ENCODE measurements around the gene SCAPER. TPM values are rescaled to one million over a fixed set of nuclear protein-coding genes. Genes with fewer than 3 reads are reported as not detected.

SCAPER gene
- total RNA-seq, 1 donor: 9.1 TPM

DNA sequence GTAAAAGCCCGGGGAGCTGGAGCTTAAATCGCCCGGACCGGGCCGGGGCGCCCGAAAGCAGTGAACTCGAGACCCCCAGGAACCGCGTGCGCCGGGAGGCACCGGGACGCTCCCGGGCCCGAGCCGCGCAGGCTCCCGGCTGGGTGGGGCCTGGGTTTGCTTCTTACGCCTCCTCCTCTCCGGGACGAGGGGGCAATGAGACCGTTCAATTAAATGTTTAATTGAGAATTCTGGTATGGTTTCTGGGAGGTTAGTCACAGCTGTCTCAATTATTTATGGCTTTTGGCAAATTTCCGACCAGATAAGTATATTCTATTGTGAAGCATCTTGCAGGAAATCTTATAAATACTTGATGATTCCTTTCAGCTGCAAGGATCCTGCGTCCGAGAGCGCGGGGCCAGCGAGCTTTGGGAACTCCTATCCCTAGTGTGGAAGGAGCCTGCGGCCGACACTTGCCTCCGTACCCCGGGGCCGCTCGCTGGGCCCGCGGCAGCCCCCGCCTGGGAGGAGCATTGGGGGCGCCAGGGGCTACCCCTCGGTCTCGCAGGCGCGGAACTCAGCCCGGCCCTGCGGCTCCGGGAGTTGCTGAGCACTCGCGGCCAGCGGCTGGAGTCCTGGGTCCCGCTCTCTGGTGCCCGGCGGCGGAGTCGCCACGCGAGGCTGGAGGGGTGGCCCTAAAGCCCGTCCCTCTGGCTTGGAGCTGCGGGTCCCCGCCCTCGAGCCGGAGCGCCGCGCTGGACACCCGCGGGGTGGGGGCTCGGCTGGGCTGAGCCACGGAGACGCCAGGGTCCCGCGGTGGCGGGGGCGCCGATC, 558.3 kb downstream of the SCAPER start:
- peak; percentile 36 for DNase-seq (ENCODE audit: low read depth)
- H3K4me3 ChIP-seq (ENCODE audit: low read depth, low read length): peak overlapping the region; percentile 31
- TF ChIP-seq, protein P1, sequence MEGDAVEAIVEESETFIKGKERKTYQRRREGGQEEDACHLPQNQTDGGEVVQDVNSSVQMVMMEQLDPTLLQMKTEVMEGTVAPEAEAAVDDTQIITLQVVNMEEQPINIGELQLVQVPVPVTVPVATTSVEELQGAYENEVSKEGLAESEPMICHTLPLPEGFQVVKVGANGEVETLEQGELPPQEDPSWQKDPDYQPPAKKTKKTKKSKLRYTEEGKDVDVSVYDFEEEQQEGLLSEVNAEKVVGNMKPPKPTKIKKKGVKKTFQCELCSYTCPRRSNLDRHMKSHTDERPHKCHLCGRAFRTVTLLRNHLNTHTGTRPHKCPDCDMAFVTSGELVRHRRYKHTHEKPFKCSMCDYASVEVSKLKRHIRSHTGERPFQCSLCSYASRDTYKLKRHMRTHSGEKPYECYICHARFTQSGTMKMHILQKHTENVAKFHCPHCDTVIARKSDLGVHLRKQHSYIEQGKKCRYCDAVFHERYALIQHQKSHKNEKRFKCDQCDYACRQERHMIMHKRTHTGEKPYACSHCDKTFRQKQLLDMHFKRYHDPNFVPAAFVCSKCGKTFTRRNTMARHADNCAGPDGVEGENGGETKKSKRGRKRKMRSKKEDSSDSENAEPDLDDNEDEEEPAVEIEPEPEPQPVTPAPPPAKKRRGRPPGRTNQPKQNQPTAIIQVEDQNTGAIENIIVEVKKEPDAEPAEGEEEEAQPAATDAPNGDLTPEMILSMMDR (IDR thresholded peaks at IDR 0.05; ENCODE audit: insufficient read depth, low read depth, low read length): no peak

DNA sequence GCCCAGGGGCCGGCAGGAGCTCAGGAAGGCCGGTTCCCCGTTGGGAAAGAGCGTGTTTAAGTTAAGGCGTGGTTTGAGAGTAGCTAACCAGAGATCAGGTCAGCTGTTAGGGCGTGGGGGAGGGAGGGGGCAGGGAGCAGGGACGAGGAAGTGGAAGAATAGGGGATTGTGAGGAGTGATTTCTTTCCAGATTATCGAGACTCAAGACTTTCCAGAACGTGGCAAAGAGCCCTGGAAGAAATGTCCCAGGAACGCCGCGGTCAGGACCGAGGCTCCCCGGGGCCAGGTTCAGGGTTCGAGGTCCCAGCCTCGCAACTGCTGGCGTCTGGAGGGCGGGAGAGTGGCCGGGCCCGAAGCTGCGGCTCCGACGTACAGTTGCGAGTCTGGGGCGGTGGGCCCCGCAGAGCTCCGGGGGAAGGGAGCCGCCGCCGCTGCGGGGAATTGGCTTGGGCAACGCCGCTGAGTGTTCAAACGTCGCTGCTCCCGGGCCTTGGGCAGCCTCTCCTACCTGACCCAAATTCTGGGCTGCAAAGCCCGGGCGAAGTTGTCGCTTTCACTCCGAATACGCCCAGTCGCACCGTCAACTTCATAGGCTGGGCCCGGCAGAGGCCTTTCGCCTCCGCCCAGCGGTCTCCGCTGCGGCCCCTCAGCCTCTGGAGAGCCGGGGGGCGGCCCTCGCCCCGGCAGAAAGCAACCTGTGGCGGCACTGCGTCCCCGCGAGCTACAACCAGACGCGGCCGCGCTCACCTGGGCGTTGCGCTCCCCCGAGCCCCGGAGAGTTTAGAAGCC, 559.1 kb downstream of the SCAPER start:
- no peak for DNase-seq (ENCODE audit: low read depth)
- TF ChIP-seq, protein P1 (IDR thresholded peaks at IDR 0.05; ENCODE audit: insufficient read depth, low read depth, low read length): no peak
- peak overlapping the region; percentile 31 for H3K4me3 ChIP-seq (ENCODE audit: low read depth, low read length)

DNA sequence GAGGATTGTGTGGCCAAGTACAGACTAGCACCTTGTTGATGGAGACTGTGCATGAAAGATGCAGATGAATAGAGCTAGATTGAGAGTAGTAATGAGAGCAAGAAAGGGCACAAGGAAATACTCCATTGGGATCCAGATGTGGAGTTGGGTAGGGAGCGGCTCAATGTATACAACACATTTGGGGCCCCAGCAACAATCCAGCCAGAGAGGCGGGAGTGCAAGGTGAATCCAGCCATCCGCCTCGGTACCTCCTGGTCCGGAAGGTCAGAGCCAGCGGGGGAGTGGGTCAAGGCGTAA, 559.6 kb downstream of the SCAPER start:
- TF ChIP-seq, protein P1 (IDR thresholded peaks at IDR 0.05; ENCODE audit: insufficient read depth, low read depth, low read length): no peak
- no peak for DNase-seq (ENCODE audit: low read depth)
- H3K4me3 ChIP-seq (ENCODE audit: low read depth, low read length): no peak overlapping the region

DNA sequence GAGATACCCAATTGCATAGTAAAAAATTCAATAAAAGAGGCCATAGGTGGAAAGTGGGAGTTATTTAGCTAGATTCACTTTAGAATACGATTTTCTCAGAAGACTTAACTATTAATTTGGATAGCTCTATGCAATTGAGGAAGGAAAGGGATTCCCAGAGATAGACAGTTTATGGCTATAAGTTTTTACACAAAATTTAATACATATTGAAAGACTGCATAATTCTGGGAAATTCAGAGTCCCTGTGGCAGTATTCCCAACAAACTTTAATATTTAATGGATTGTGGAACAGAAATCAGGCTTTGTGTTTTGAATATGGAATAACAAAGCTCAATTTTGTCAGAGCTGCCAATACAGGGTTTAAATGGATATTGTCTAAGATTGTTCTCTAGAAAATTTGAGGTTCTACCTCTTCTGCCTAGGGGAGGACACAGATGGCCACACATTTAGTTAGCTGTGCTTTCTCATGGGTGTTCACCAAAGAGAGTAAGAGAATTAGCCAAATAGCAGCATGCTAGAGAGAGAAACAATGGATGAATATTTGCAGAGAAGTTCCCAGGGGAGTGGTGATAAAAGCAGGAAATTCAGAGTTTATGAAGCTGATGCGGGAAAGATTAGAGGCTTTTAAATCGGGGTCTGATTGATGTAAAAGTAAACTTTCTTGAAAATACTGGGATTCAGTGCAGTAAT, 560.1 kb downstream of the SCAPER start:
- TF ChIP-seq, protein P1 (IDR thresholded peaks at IDR 0.05; ENCODE audit: insufficient read depth, low read depth, low read length): no peak
- DNase-seq (ENCODE audit: low read depth): no peak

DNA sequence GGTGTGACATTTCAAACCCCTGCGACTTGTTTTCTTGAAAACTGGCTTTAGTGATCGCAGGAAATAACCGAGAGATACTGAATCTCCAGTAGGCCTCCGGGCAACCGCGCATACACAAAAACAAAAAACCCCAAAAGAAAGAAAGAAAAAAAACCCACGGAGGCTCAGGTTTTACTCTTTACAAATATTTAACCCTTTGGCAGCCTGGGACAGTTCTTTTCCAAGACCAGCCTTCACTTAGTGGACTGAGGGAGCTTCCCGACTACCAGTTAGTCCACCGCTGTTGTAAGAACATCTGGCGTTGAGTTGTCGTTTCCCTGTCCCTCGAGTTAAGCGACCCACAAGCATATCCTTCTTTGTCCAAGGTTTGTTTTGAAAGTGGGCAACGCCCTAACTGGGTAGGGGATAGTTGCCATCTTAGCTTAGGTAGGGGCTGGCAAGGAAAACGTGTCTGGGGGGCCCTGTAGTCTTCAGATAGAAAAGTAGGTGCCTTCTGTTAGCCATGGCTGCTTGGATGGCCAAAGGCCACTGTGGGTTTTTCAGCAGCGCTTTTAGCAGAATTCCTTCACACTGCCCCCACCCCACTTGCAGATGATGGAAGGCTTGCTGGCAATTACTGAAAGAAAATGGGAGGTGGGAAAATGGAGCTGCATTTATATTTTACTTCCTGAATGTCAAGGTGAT, 561.7 kb downstream of the SCAPER start:
- no peak for DNase-seq (ENCODE audit: low read depth)
- H3K4me3 ChIP-seq (ENCODE audit: low read depth, low read length): no peak overlapping the region
- TF ChIP-seq, protein P1 (IDR thresholded peaks at IDR 0.05; ENCODE audit: insufficient read depth, low read depth, low read length): no peak

More for the DNA sequence above, 560.1 kb downstream of the SCAPER start:
- H3K4me3 ChIP-seq (ENCODE audit: low read depth, low read length): no peak overlapping the region
